GM19025 (cell line): Measurements from ENCODE around the gene NNAT.

Experiments
- ATAC-seq: cut with Tn5 transposase; IDR thresholded peaks from one replicate; pipeline ENCODE4 v1.9.1; 2021; ENCODE audit warnings: mild to moderate bottlenecking, low read depth, moderate library complexity; ENCODE audit not compliant: unreplicated experiment

Gene NNAT

DNA sequence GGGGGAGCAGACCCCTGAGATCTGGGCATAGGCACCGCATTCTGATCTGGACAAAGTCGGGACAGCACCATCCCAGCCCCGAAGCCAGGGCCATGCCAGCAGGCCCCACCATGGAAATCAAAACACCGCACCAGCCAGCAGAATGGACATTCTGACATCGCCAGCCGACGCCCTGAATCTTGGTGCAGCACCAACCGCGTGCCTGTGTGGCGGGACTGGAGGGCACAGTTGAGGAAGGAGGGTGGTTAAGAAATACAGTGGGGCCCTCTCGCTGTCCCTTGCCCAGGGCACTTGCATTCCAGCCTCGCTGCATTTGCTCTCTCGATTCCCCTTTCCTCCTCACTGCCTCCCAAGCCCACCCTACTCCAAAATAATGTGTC, 2.0 kb downstream of the NNAT start:
- ATAC-seq: no peak

DNA sequence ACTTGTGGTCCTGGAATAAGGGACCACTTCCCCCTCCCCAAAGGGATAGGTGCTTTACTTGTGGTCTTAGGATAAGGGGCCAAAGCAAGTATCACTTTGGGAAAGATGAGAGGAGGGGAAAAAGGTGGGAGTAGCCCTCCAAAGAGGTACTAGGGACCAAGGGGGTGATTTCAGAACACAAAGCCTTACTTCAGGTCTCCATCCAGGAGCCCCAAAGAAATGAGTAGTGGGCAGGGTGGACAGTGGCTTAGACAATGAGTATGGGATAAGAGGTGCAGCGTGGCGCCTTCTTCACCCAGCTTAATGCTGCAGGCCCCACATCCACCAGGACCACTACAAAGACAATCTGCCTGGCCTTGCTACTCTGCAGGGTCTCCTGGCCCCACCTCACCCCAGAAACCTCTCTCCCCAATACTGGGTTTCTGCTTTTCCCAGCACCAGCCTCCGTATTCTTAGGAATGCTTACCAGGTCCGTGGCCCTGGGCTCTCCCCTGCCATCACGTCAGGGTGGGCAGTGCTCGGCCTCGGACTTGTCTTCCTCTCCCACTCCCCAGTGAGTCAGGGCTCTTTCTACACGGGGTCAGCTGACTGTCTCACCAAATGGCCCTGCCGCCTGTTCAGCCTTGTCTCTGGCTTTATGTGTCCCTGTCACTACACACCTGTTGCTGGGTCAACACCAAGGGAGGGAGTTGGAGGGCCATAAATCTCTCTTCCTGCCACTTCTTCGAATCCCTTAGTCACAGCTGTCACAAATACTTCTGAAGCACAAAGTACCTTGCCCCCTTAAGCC, 3.1 kb downstream of the NNAT start:
- ATAC-seq: no peak

DNA sequence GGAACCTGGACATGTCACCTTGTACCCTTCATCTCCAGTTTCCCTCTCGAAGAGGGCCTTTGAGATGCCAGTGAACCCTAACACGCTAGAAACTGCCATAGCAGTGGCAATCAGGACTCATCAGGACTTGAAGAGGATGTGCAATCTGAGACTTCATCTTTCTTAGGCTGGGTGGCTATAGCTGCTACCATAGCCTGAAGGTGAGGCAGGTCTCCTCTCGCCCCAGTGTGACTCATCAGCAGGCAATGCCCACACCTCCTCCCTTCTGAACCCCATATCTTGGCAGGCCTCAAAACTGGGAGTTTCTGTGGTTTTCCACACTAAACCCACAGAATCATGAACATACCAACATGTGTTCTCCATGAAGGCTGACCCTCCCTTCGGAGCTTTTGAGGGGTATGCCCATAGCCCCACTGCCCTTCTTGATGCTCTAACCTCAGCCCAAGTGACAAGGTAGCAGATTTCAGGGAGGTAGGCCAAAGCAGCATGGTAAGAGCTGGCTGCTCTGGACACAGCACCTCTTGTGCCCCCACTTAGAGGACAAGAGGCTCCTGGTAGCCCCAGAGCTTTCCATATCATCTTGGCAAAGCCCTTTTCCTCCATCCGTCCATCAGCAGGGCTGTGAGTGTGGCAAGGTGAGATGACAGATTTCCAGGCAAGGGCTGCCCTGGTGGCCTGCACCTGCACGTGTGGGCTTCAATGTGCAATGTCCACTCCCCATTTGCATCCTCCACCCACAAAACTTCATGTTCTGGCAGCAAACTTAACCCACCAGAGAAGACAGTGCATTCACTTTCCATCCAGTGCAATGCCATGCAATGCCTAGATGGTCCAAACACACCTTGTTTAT, 4.0 kb downstream of the NNAT start:
- ATAC-seq: no peak

DNA sequence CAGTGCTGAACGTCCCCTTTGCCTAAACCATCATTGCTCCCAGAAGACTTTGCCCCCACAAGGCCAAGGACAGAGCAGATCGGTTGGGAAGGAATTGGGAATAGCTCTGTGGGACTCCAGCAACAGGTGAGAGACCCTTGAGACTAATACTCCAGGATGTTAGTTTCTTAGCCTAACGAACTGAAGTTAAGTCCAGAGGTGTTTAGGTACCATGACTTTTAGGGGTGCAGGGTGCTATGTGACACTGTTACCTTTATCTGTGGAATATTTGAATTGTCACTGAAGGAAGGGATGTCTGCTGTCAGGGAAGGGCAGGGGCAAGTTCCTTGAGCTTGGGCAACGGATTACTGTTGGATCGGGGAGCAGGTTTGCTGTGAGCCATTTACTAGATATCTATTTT, 4.8 kb downstream of the NNAT start:
- ATAC-seq: no peak

DNA sequence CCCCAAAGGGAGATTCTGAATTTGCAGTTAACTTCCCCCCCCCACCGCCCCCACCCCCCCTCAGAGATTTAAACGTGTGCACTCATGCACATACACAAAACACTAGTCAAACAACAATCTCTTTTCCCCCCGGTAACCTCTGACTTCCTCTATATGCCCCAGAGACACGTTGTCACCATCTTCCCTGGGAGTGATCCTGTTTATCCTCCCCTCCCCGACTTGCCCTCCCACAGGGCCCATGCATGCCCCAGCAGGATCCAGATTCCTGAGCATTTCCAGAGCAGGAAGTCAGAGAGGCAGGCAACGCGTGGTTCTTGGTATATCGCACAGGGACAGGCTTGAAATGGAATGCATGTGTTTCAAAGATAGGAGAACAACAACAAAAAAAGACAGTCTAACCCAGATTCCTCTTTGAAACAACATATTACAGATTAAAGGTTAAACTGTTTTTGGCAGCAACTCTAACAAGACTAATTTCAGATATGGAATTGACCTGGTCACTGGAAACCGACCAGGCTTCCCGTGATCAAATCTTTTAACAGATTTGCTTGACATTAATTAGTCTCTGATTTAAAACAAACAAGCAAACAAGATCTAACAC, 5.3 kb downstream of the NNAT start:
- no peak for ATAC-seq

DNA sequence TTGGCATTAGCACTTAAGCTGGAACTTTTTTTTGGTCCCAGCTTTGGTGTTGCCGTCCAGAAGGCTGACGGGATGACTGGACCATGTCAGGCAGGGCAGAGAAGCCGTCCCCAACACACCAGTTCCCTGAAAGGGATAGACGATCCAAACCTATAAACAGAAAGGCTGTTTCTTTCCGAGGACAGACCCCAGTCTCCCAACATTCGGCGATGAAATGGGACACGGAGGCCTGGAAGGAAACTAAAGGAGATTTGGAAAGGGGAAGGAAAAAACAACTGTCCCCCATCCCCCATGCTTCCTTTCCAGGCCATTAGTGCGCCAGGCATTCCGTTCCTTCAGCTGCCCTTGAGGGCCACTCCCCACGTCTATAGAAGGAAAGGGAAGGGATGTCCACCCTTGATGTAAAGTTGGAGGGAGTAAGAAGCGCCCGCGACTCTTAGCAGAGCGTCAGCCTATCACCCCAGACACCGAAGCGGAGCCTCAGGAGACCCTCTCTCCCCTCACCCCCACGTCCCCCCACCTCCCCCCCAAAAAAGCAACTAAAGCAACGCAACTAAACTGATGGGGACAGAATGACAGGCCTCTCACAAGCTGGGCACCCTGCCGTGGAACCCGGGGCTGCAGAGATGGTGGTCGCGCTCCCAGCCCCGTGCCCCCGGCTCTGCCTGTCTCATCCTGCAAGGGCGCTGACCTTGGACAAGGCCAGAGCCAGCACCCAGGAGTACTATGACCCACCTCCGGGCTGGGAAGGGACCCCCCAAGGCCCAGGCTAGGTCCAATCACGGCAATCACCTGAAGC, 6.0 kb downstream of the NNAT start:
- no peak for ATAC-seq

DNA sequence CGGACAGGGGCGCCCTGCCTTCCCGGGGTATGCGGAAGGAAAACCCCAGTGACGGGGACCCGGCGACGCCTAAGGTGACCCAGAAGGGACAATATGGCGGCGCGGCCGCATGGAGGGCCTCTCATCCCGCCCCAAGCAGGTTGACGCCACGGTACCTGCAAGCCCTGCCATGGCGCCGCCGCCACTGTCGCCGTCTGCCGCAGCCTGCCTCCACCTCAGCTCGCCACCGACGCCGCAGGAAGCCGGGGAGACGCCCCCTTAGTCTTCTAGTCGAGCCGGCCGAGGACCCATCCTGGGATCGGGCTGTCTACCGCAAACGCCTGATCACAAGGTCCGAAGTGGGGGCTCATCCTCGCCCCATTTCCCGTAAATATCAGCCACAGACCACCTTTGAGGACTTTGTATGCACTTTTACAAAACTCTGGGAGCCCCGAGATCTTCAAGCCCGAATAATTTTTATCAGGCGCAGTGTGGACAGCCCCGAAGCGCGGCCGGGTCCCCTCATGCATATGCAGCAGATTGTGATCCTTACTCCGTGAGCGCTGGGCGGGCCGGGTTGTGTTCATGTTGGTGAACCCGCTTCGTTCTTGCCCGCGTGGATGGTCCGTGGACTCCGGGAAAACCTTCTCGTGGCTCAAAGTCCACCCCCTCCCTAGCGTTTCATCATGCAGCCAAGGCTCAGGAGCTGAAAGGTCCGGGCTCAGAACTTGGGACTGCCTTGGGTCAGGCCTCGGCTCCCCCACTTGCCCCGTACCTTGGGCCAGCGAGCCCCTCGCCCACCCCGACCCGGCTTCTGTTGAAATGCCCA, 6.8 kb downstream of the NNAT start, which contains the start of gene BLCAP:
Gene BLCAP (minus strand): TSS at position 239 of the 808 bp plus-strand sequence. CDS start 8,702 bp downstream, outside the sequence.
- ATAC-seq: peak; percentile 62

DNA sequence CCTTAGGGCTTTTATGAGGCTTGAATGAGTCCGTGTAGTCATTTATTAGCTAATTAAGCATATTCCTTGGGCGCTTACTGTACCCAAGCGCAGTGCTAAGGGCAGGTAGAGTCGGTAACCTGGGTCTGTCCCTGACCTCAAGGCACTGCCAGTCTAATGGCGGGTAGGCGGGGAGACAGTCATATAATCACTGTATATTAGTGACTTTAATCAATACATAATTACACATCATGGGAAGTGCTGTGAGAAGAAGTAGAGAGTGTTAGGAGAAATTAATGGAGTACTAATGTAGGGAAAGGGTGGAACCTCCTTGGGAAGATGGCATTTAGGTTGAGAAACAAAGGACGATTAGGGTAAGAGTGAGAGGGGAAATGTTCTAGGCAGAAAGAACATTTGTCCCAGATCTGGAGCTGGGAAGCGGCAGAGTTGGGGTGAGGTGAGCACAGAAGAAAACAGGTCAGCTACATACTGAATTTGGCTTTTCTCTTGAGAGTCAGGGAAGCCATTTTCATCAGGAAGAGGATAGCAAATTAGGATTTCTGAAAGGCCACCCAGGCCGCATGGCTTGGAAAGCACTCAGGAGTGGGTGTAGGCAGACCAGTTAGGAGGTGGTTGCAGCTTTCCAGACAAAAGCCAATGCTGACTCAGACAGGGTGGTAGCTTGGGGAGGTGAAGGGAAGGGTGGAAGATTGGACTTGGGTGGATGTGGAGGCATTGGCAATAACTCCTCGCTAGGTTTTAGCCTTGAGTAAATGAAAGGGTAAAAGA, 7.6 kb downstream of the NNAT start:
- ATAC-seq: no peak

DNA sequence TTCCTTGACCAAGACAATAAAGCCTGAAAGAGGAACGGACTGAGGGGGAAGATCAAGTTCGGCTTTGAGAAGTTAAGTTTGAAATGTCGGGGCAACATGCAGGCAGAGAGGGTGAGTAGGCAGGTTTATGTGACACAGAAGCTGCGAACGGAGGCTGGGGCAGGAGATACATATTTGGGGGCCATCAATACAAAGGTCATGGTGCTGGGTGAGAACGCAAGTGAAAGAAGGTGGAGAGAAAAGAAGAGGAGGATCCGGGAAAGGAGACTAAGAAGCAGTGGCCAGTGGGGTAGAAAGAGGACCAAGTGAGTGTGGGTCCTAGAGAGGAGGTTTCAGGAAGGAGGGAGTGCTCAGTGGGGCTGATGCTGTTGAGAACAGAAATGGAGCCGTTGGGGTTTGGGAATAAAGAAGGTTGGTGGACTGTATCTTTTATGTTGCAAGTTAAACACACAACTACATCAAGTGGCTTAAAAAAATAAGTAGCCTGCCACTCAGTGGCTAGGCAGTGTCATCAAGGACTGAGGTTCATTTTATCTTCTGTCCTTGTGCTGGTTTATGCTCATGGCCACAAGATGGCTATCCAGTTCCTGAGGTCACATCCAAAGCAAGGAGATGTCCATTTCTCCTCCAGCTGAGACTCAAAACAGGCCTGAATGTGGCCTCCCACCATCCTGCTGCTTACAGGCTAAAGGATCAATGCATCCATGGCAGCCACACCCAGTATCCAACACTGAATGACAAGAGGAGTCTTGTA, 8.3 kb downstream of the NNAT start:
- ATAC-seq: no peak

DNA sequence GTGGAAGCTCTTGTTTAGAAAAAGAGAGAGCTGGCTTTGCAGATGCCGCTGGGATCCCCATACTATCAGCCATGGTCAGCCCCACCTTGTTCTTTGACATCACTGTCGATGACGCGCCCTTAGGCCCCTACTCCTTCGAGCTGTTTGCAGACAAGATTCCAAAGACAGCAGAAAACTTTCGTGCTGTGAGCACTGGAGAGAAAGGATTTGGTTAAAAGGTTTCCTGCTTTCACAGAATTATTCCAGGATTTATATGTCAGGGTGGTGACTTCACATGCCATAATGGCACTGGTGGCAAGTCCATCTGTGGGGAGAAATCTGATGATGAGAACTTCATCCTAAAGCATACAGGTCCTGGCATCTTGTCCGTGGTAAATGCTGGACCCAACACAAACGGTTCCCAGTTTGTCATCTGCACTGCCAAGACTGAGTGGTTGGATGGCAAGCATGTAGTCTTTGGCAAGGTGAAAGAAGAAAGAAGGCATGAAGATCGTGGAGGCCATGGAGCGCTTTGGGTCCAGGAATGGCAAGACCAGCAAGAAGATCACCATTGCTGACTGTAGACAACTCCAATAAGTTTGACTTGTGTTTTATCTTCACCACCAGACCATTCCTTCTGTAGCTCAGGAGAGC, 9.0 kb downstream of the NNAT start:
- no peak for ATAC-seq

DNA sequence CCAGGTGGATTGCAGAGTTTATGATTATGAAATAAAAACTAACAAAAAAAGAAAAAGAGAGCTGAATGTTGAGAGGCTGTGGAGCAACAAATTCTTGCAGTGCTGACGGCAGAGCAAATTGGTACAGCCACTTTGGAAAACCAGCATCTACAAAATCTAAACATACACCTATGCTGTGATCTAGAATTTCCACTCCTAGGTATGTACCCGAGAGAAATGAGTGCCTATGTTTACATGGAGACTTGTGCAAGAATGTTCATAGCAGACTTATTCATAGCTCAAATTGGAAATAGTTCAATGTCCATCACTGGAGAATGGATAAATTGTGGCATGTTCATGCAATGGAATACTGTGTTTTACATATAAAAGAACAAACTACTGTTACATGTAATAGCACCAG, 9.6 kb downstream of the NNAT start:
- no peak for ATAC-seq

DNA sequence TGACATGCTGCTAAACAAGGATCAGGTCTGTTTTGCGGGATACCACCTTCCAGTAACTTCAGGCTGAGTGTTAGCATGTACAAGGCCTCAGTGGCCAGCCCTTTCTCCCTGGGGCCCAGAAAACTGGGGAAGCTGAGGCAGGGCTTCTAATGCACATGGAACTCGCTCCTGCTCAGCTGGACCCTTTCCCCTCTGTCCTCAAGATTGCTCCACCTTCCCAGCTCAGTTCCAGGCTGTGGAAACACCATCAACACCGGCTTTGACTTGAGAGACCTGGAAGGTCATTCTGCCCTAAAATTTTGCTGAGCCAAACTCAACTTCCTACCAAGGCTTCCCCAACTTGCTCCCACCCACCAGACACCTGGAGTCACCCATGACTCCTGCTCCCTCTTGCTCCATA, 10.8 kb downstream of the NNAT start:
- ATAC-seq: no peak

DNA sequence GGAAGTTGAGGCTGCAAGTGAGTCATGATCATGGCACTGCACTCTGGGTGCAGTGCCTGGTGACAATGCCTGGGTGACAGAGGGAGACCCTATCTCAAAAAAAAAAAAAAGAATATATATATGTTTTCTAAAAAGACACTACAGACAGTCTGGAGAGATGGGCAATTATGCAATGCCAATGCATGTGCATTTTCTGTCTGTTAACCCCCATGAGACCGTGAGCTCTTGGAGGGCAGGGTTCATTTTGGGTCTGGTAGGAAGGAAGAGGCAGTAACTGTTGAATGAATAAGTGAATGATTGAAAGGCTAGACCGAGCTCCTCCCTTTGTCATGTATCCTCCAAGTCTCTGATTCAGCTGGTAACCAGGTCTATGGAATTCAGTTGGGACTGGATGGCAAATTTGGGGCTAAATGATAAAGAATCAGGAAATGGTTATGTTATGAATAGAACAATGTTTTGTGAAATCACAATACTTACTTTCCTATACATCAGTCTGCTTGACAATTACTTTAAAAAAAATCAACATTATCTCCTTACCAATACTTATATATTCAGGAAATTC, 12.2 kb downstream of the NNAT start:
- no peak for ATAC-seq

DNA sequence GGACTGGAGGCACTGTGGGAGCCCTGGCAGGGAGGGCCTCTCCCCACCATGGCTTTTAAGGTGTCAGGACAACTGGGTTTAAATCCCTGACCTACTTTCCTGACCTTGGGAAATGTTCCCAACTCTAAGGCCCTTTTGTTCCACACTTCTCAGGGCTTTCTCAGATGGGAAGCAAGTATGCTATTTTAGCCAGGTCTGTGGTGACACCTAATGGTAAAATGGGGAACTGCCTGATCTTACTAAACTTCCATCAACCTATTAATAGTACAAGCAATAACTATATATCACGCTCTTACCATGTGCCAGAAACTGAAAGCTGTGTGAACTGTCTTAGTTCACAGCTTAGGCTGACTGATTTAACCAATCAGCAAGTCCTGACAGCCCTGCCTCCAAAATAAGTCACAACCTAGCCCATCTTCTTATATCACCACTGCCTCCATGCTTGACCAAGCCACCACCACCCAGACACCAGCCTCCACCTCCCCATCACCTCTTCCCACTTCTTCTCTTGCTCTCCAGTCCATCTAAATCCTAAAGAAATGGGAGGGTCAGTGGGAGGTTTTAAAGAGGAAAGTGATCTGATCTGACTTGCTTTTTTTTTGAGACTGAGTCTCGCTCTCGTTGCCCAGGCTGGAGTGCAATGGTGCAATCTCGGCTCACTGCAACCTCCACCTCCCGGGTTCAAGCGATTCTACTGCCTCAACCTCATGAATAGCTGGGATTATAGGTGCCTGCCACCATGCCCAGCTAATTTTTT, 13.5 kb downstream of the NNAT start:
- peak; percentile 60 for ATAC-seq

DNA sequence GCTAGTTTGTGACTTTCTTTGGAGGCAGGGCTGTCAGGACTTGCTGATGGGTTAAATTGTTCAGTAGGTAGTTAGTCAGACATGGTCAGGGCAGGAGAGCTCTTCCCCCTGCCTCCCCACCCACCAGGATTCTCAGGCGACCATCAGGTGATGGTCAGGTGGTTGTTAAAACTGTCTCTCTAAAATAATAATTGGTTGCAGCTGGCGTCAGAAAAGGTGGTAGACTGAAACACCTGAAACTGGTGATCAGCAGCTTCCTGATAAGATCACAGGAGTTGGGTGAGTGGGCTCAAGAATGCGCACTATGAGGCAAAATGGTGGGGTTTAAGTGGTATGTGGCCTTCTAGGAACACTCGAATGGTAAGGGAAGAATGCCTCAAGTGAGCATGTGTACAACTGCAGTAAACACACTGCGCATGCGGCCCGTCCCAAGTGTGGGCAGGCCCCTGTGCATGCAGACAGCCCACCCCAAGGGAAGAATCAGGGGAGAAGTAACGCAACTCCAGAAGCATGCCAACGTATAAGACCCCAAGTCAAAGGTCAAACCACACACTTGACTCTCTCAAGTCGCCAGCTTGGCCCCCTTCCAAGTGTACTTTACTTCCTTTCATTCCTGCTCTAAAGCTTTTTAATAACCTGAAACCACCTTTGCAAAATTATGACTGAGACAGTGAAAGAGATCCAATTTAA, 14.5 kb downstream of the NNAT start:
- ATAC-seq: no peak

DNA sequence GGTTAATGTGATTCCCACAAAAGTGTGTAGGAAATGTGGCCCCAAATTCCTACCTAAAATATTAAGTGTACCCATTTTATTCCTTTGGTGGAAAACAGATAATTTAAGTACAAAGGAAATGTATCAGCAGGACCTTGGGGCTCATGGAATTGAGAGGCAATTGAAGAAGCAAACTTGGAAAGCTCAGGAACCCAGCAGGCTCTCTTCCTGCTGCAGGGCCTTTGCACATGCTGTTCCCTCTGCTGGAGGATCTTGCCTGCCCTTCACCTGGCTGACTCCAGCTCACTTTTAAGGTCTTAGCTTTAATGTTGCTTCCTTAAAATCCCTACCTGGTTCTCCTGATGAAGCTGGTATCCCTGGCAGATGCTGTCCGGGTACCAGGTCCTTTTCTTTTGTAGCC, 16.5 kb downstream of the NNAT start:
- ATAC-seq: no peak
